K562 (cell line): ENCODE measurements around the gene OR8B3. TPM values are rescaled to one million over a fixed set of nuclear protein-coding genes. Genes with fewer than 3 reads are reported as not detected.

ENCODE experiments used
- ATAC-seq: fragments of 200-7000 bp; cut with Tn5 transposase; 3 replicates; pipeline ENCODE4 v1.9.1; 2020; ENCODE audit warnings: moderate library complexity
- BruUV-seq: library from RNA; stranded (reverse); fragments of 400-500 nt; replicated peaks from 2 replicates; lab custom pipeline; 2021; lab: Mats Ljungman, UMichigan
- CTCF ChIA-PET: fragments of 300-600 bp; formaldehyde crosslinking; extraction: SDS; loops from one replicate; lab custom pipeline; 2021; ENCODE audit warnings: low intra/inter-chr PET ratio; lab: Yijun Ruan, JAX
- POLR2A ChIA-PET: fragments of 300-600, 350-650 bp; sonication (Branson Sonifier 250); formaldehyde crosslinking; extraction: SDS; loops from one replicate; lab custom pipeline; 2021; ENCODE audit warnings: antibody characterized with exemption, inconsistent platforms; lab: Yijun Ruan, JAX
- DNase-seq, 4 experiments: peaks; one replicate each; pipeline versions ENCODE4 v3.0.0 to v3.0.0-alpha.2; 2011 to 2018; ENCODE audit warnings: low spot score in 3 of 4, mixed read lengths in 3 of 4; ENCODE audit errors: extremely low read depth in 1 of 4
- FAIRE-seq: peaks from 2 replicates; lab custom pipeline; 2011; peaks lifted over from hg19 to GRCh38; lab: Jason Lieb, UNC
- H2AFZ ChIP-seq: 2 replicates; pipeline ENCODE4 v1.6.0; 2011; ENCODE audit warnings: low read depth, low read length, control low read depth, inconsistent platforms
- H3K27ac ChIP-seq: fragments of 200-600 bp; 3 replicates; pipeline ENCODE4 v1.8.0; 2011; ENCODE audit warnings: low read depth, mild to moderate bottlenecking, control low read depth, inconsistent platforms, low read length, moderate library complexity, mixed read lengths; ENCODE audit errors: extremely low read depth
- H3K27me3 ChIP-seq, 2 experiments: fragments of 300-600 bp in 1 of 2; 2 replicates in 1 of 2; 3 replicates in 1 of 2; pipeline versions ENCODE4 v1.6.0 to v1.8.0; 2011; ENCODE audit warnings: inconsistent platforms in 2 of 2, low read length in 2 of 2, mild to moderate bottlenecking in 1 of 2, mixed read lengths in 1 of 2, moderate library complexity in 1 of 2; ENCODE audit not compliant: control insufficient read depth in 2 of 2, insufficient read depth in 2 of 2
- H3K36me3 ChIP-seq: fragments of 300-600 bp; 3 replicates; pipeline ENCODE4 v1.8.0; 2011; ENCODE audit warnings: mild to moderate bottlenecking, low read length, inconsistent platforms; ENCODE audit not compliant: control insufficient read depth, insufficient read depth
- H3K4me1 ChIP-seq, 2 experiments: fragments of 200-600 bp in 1 of 2; replicated peaks in 1 of 2; 2 replicates in 1 of 2; 3 replicates in 1 of 2; pipeline versions ENCODE4 v1.5.1 to v1.8.0; 2011; ENCODE audit warnings: inconsistent platforms in 2 of 2, low read length in 2 of 2, mild to moderate bottlenecking in 1 of 2, mixed read lengths in 1 of 2, moderate library complexity in 1 of 2; ENCODE audit not compliant: control insufficient read depth in 2 of 2, insufficient read depth in 2 of 2
- H3K4me2 ChIP-seq: 2 replicates; pipeline ENCODE4 v1.6.1; 2011; ENCODE audit warnings: low read length, control low read depth, inconsistent platforms, mixed read lengths; ENCODE audit not compliant: insufficient read depth
- H3K4me3 ChIP-seq: fragments of 200-600 bp; sonication (generic), shearing (Covaris generic); 2 replicates; pipeline ENCODE4 v1.5.1; 2016; ENCODE audit warnings: control low read depth, inconsistent platforms
- H3K79me2 ChIP-seq: fragments of 200-600 bp; 3 replicates; pipeline ENCODE4 v1.8.0; 2011; ENCODE audit warnings: low read length, inconsistent platforms; ENCODE audit not compliant: control insufficient read depth, insufficient read depth
- H3K9ac ChIP-seq, 2 experiments: 2 replicates each; pipeline versions ENCODE4 v1.6.0 to v1.6.1; 2011; ENCODE audit warnings: low read depth in 2 of 2, low read length in 2 of 2, control low read depth in 1 of 2, inconsistent platforms in 1 of 2, mild to moderate bottlenecking in 1 of 2, mixed read lengths in 1 of 2; ENCODE audit not compliant: insufficient read depth in 1 of 2
- H3K9me1 ChIP-seq: one replicate; pipeline ENCODE4 v1.6.0; 2011; ENCODE audit warnings: inconsistent platforms, mild to moderate bottlenecking, low read length, moderate library complexity; ENCODE audit not compliant: control insufficient read depth, insufficient read depth
- H3K9me3 ChIP-seq: replicated peaks from 2 replicates; pipeline ENCODE4 v1.5.1; 2011; ENCODE audit warnings: low read depth, low read length, inconsistent platforms; ENCODE audit not compliant: control insufficient read depth, insufficient read depth
- H4K20me1 ChIP-seq: replicated peaks from 2 replicates; pipeline ENCODE4 v1.6.1; 2011; ENCODE audit warnings: low read length, inconsistent platforms, mixed read lengths; ENCODE audit not compliant: control insufficient read depth, insufficient read depth
- ARID3A ChIP-seq: IDR thresholded peaks from 2 replicates; pipeline ENCODE4 v1.6.1; 2012; ENCODE audit warnings: low read depth, low read length, improper control_type of control experiment, borderline replicate concordance
- ATF7 ChIP-seq: fragments of 450-650 bp; IDR thresholded peaks from 2 replicates; pipeline ENCODE4 v1.7.1; 2014; ENCODE audit warnings: mild to moderate bottlenecking, moderate library complexity
- DDX20 ChIP-seq: fragments of 450-650 bp; IDR thresholded peaks from 2 replicates; pipeline ENCODE4 v1.6.1; 2016; ENCODE audit warnings: missing genetic modification characterization, low read depth, mild to moderate bottlenecking, missing compliant biosample characterization, moderate library complexity
- MTA1 ChIP-seq: fragments of 450-650 bp; IDR thresholded peaks from 2 replicates; pipeline ENCODE4 v1.6.1; 2017; ENCODE audit warnings: borderline replicate concordance
- RBM34 ChIP-seq: fragments of 200-400 bp; formaldehyde crosslinking; IDR thresholded peaks from 2 replicates; pipeline ENCODE4 v1.6.1; 2018; ENCODE audit warnings: low read length, borderline replicate concordance; ENCODE audit not compliant: insufficient read depth
- RERE ChIP-seq: sonication (generic); formaldehyde crosslinking; IDR thresholded peaks from 2 replicates; pipeline ENCODE4 v1.8.0; 2023; ENCODE audit warnings: missing genetic modification reagents, mild to moderate bottlenecking, borderline replicate concordance
- ZBTB26 ChIP-seq: fragments of 450-650 bp; formaldehyde crosslinking; IDR thresholded peaks from 2 replicates; pipeline ENCODE4 v1.4.0; 2022; ENCODE audit warnings: missing genetic modification characterization
- ZKSCAN8 ChIP-seq: fragments of 200-800 bp; sonication (Bioruptor generic); IDR thresholded peaks from 2 replicates; pipeline ENCODE4 v1.6.1; 2016; ENCODE audit warnings: missing genetic modification characterization, missing compliant biosample characterization
- ZNF41 ChIP-seq: fragments of 250-450 bp; sonication (Bioruptor Pico); conservative IDR thresholded peaks from 2 replicates; pipeline ENCODE4 v1.4.0; 2020; ENCODE audit warnings: mild to moderate bottlenecking
- ZNF561 ChIP-seq: fragments of 450-650 bp; formaldehyde crosslinking; conservative IDR thresholded peaks from 2 replicates; pipeline ENCODE4 v1.4.0; 2020; ENCODE audit warnings: mild to moderate bottlenecking, moderate library complexity
- WGBS: fragments of 100-300 bp; shearing (Covaris generic); methylation state at CpG from one replicate; pipeline ENCODE4 v1.1.6; 2016; ENCODE audit warnings: low coverage, mixed read lengths; ENCODE audit not compliant: insufficient coverage; ENCODE audit errors: missing lambda C conversion rate; 5-methylcytosine and 5-hydroxymethylcytosine counted together
- in situ Hi-C: fragments of 300-500 bp; cut with MboI; formaldehyde crosslinking; loops from 4 replicates; pipeline ENCODE4 v1.15.0; 2018; ENCODE audit warnings: inconsistent platforms, mixed read lengths
- intact Hi-C: fragments of 100-400 bp; cut with micrococcal nuclease; formaldehyde crosslinking; loops from 2 replicates; pipeline ENCODE4 v1.14.2; 2022
- polyA plus RNA-seq, 8 experiments: library from polyadenylated mRNA; depleted of rRNA in 4 of 8; stranded (reverse) in 5 of 8; unstranded in 3 of 8; fragments of >200 nt; fragmentation: Nextera tagmentation in 2 of 8; fragmentation: Illumina TruSeq in 1 of 8; extraction: Ambion mirVana in 2 of 8; extraction: Trizol in 1 of 8; gene quantifications; 2 replicates each; pipeline versions ENCODE4 v1.2.1 to v1.2.3, GENCODE V29; 2011 to 2014; ENCODE audit warnings: inconsistent platforms in 1 of 8, missing spikeins in 1 of 8
- total RNA-seq, 7 experiments: library from RNA; depleted of rRNA in 6 of 7; stranded (reverse); fragments of >200 nt in 6 of 7; fragmentation: Illumina TruSeq in 2 of 7; extraction: Trizol in 2 of 7; gene quantifications; 2 replicates each; pipeline versions ENCODE4 v1.2.1 to v1.2.3, GENCODE V29; 2011 to 2021; ENCODE audit warnings: low replicate concordance in 1 of 7
- TF ChIP-seq, protein P1 (sequence below): conservative IDR thresholded peaks from 2 replicates; pipeline ENCODE4 v1.6.1; 2011; ENCODE audit warnings: low read depth, mild to moderate bottlenecking, low read length; ENCODE audit not compliant: control insufficient read depth

OR8B3 gene
- total and polyA plus RNA-seq, 9 of the 15 experiments (the other 6 are each of a cell fraction or from before 2014, with no cell fraction given), result 0.13 TPM; not detected in 8

DNA sequence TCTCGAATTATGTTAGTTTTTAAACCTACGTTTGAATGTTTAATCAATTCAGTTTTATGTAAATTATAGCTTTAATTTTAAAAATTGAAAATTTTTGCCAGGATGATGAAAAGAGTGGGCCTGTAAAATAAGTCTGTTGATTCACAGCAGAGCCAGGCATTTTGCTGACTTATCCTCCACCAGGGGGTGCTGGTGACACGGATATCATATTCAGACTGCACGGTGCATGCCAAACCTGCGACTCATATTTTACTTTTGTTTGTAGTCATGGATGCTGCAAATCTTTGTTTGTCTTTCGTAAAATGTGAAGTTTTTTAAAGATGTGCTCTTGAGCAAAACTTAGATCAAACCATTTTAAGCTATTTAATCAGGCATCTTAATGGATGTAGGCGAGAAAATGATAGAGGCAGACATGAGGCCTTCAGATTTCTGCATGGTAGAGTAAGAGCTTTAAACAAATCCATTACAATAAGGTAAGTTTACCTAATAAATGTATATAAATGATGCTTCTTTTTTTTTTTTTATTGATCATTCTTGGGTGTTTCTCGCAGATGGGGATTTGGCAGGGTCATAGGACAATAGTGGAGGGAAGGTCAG lies 3.6 kb upstream of the OR8B3 start:
- Histone ChIP-seq H3K27me3 (no peaks in the 10 kb centered on the region), H3K9me3 (no peaks in the 10 kb centered on the region), H3K9me1 (no peaks in the 10 kb centered on the region), H3K79me2 (no peaks in the 10 kb centered on the region), H3K4me3 (no peak overlapping the region), H3K36me3 (no peaks in the 10 kb centered on the region), H3K9ac (no peak overlapping the region), H3K4me1 (no peaks in the 10 kb centered on the region), H3K27ac (no peak overlapping the region), H3K4me2 (no peak overlapping the region), H4K20me1 (no peaks in the 10 kb centered on the region), H2AFZ (no peak overlapping the region)
- ATAC-seq (peak; percentile 97), DNase-seq (peak; percentile 58 to 80 (median 64)), FAIRE-seq (peak; percentile 89)
- ChIA-PET POLR2A (no interaction called here), CTCF (interaction anchor here (0.8 to 0.9 kb wide), 2 partner anchors 184 to 361 kb away, joined by 3 read pairs; no protein-coding TSS in a partner anchor)
- 29% methylated on average over 8 of the region's 8 CpGs for whole genome bisulfite sequencing
- intact Hi-C loops (loop anchor here (5.0 kb wide), 1 partner anchor 335 kb away; no protein-coding TSS in a partner anchor), in situ Hi-C loops (loop anchor here (10.0 to 25.0 kb wide), 2 partner anchors 328 to 435 kb away; no protein-coding TSS in a partner anchor)
- no TSS peak for BruUV-seq
- TF ChIP-seq, protein P1, sequence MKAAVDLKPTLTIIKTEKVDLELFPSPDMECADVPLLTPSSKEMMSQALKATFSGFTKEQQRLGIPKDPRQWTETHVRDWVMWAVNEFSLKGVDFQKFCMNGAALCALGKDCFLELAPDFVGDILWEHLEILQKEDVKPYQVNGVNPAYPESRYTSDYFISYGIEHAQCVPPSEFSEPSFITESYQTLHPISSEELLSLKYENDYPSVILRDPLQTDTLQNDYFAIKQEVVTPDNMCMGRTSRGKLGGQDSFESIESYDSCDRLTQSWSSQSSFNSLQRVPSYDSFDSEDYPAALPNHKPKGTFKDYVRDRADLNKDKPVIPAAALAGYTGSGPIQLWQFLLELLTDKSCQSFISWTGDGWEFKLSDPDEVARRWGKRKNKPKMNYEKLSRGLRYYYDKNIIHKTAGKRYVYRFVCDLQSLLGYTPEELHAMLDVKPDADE, result no peak
- TF ChIP-seq MTA1, result no peak
- TF ChIP-seq ARID3A, result no peak
- no peak for TF ChIP-seq RERE (CRISPR knock-in tag)
- no peak for TF ChIP-seq DDX20 (tag)
- TF ChIP-seq ZNF561 (CRISPR knock-in tag), result no peak
- TF ChIP-seq ZBTB26 (CRISPR knock-in tag), result no peak
- TF ChIP-seq ZNF41 (CRISPR knock-in tag), result no peak
- TF ChIP-seq ZKSCAN8 (CRISPR knock-in tag), result no peak
- TF ChIP-seq RBM34, result no peak
- TF ChIP-seq ATF7, result no peak
